Endothelial cell of umbilical vein (primary cell): ENCODE measurements around the gene MLPH.

ENCODE experiments used
- EZH2 ChIP-seq: IDR thresholded peaks from 2 replicates; pipeline ENCODE4 v1.6.1; 2012; ENCODE audit warnings: borderline replicate concordance, low read depth, mild to moderate bottlenecking, moderate library complexity, low read length, inconsistent platforms; ENCODE audit not compliant: severe bottlenecking
- GATA2 ChIP-seq: IDR thresholded peaks from 2 replicates; pipeline ENCODE4 v1.7.0; 2011; ENCODE audit warnings: low read depth, mild to moderate bottlenecking, moderate library complexity, mixed read lengths, low read length; ENCODE audit not compliant: insufficient read length, insufficient read depth
- JUN ChIP-seq: IDR thresholded peaks from 2 replicates; pipeline ENCODE4 v1.6.1; 2011; ENCODE audit warnings: borderline replicate concordance, low read depth; ENCODE audit not compliant: insufficient read length, insufficient read depth
- POLR2A ChIP-seq: IDR thresholded peaks from 2 replicates; pipeline ENCODE4 v1.6.1; 2012; ENCODE audit warnings: low read depth, mild to moderate bottlenecking, control low read depth, low read length
- POLR2AphosphoS5 ChIP-seq: IDR thresholded peaks from 2 replicates; pipeline ENCODE4 v1.6.1; 2012; ENCODE audit warnings: low read depth, mild to moderate bottlenecking, control low read depth, low read length, moderate library complexity; ENCODE audit not compliant: insufficient read depth
- TF ChIP-seq, protein P1 (sequence below), 2 donors: IDR thresholded peaks; 1 replicate in 1 of 2; 2 replicates in 1 of 2; pipeline ENCODE4 v1.5.1; 2011; ENCODE audit warnings: low read length in 2 of 2, mild to moderate bottlenecking in 2 of 2, moderate library complexity in 2 of 2, control low read depth in 1 of 2, inconsistent platforms in 1 of 2, low read depth in 1 of 2; ENCODE audit not compliant: insufficient read depth in 1 of 2; ENCODE audit errors: extremely low read depth in 1 of 2

DNA sequence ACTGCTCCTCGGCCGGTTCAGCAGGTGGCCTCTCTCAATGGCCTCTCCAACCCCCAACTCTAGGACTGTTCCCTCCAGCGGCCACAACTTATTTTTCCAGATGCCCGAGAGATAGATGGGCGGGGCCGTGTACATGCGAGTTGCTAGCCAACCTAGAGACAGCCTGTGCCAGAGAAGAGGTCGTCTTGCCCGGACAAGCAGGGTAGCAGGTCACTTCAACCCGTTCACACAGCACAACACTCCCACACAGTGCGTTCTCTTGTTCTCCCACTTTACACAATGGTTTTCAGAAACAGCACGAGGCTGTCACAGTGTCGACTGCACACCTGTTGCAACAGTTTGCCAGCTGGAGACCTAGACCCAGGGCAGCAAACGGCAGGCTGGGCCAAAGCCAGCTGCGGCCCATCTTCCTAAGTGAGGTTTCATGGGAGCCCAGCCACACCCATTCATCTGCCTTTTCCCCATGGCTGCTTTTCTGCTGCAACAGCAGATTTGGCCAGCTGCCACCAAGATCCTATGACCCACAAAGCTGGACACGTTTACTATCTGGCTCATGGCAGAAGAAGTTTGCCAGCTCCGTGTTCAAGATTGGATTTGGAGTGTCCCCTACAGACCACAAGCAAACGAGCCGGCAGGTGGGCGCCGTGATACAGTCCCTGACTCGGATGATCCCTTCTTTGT lies 72.0 kb downstream of the MLPH start:
- TF ChIP-seq EZH2 (no peak), JUN (no peak), POLR2A (no peak), POLR2AphosphoS5 (no peak), GATA2 (no peak)
- TF ChIP-seq, protein P1, sequence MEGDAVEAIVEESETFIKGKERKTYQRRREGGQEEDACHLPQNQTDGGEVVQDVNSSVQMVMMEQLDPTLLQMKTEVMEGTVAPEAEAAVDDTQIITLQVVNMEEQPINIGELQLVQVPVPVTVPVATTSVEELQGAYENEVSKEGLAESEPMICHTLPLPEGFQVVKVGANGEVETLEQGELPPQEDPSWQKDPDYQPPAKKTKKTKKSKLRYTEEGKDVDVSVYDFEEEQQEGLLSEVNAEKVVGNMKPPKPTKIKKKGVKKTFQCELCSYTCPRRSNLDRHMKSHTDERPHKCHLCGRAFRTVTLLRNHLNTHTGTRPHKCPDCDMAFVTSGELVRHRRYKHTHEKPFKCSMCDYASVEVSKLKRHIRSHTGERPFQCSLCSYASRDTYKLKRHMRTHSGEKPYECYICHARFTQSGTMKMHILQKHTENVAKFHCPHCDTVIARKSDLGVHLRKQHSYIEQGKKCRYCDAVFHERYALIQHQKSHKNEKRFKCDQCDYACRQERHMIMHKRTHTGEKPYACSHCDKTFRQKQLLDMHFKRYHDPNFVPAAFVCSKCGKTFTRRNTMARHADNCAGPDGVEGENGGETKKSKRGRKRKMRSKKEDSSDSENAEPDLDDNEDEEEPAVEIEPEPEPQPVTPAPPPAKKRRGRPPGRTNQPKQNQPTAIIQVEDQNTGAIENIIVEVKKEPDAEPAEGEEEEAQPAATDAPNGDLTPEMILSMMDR (IDR thresholded peaks at IDR 0.05; ENCODE audit: extremely low read depth in 1 of 2, insufficient read depth in 1 of 2, low read depth in 1 of 2, low read length in 2 of 2): no peak
